Caco-2 (cell line): ENCODE data around the gene ATP6V1C2. TPM values are rescaled to one million over a fixed set of nuclear protein-coding genes. Genes with fewer than 3 reads are reported as not detected.

Experiments used
- BruUV-seq: library from RNA; stranded (reverse); fragments of 400-500 nt; replicated peaks from 2 replicates; lab custom pipeline; 2021; lab: Mats Ljungman, UMichigan
- CTCF ChIA-PET: fragments of 300-600 bp; sonication (Branson Sonifier 250); formaldehyde crosslinking; loops from one replicate; lab custom pipeline; 2022; ENCODE audit warnings: antibody characterized with exemption; lab: Charles Lee
- POLR2A ChIA-PET: fragments of 300-600 bp; sonication (Branson Sonifier 250); formaldehyde crosslinking; loops from one replicate; lab custom pipeline; 2022; ENCODE audit warnings: antibody characterized with exemption; lab: Charles Lee
- DNase-seq, 2 experiments: peaks; one replicate each; pipeline versions ENCODE4 v3.0.0 to v3.0.0-alpha.2; 2020 to 2022
- H3K27me3 ChIP-seq: replicated peaks from 2 replicates; pipeline ENCODE4 v1.6.0; 2011; ENCODE audit warnings: low read length; ENCODE audit not compliant: control insufficient read depth, insufficient read depth
- H3K36me3 ChIP-seq: 2 replicates; pipeline ENCODE4 v1.5.1; 2011; ENCODE audit warnings: low read length; ENCODE audit not compliant: control insufficient read depth, insufficient read depth
- H3K4me1 ChIP-seq: fragments of 250-450 bp; sonication (Bioruptor Pico); 2 replicates; pipeline ENCODE4 v1.5.1; 2020; ENCODE audit warnings: mild to moderate bottlenecking
- H3K4me3 ChIP-seq: 2 replicates; pipeline ENCODE4 v1.5.1; 2011; ENCODE audit warnings: low read depth, mild to moderate bottlenecking, control low read depth, low read length
- H3K9me3 ChIP-seq: fragments of 250-450 bp; sonication (Bioruptor Pico); 2 replicates; pipeline ENCODE4 v1.5.1; 2020; ENCODE audit warnings: mild to moderate bottlenecking, moderate library complexity
- H3K27ac Mint-ChIP-seq: one replicate; pipeline ENCODE4 v1.8.0; 2022; ENCODE audit warnings: mixed read lengths; ENCODE audit not compliant: unreplicated experiment
- H3K27me3 Mint-ChIP-seq: one replicate; pipeline ENCODE4 v1.8.0; 2022; ENCODE audit warnings: mixed read lengths; ENCODE audit not compliant: insufficient read depth, unreplicated experiment
- H3K36me3 Mint-ChIP-seq: one replicate; pipeline ENCODE4 v1.8.0; 2022; ENCODE audit warnings: mild to moderate bottlenecking, mixed read lengths; ENCODE audit not compliant: insufficient read depth, unreplicated experiment
- H3K4me1 Mint-ChIP-seq: one replicate; pipeline ENCODE4 v1.8.0; 2022; ENCODE audit warnings: low read depth, mixed read lengths; ENCODE audit not compliant: unreplicated experiment
- H3K4me3 Mint-ChIP-seq: one replicate; pipeline ENCODE4 v1.8.0; 2022; ENCODE audit warnings: mild to moderate bottlenecking, moderate library complexity, mixed read lengths; ENCODE audit not compliant: unreplicated experiment
- H3K9me3 Mint-ChIP-seq: one replicate; pipeline ENCODE4 v1.8.0; 2022; ENCODE audit warnings: mixed read lengths; ENCODE audit not compliant: unreplicated experiment
- CTCF ChIP-seq, 2 experiments: fragments of 200-600 bp in 1 of 2; IDR thresholded peaks; 1 replicate in 1 of 2; 2 replicates in 1 of 2; pipeline versions ENCODE4 v1.5.1 to v1.8.0; 2011 to 2022; ENCODE audit warnings: antibody characterized with exemption in 1 of 2, control low read depth in 1 of 2, inconsistent platforms in 1 of 2, low read depth in 1 of 2, low read length in 1 of 2, mild to moderate bottlenecking in 1 of 2, moderate library complexity in 1 of 2; ENCODE audit not compliant: insufficient read depth in 1 of 2, severe bottlenecking in 1 of 2, unreplicated experiment in 1 of 2
- intact Hi-C: fragments of 100-400 bp; cut with micrococcal nuclease; formaldehyde crosslinking; loops from one replicate; pipeline ENCODE4 v1.10.0; 2022; ENCODE audit not compliant: unreplicated experiment
- total RNA-seq: library from RNA; stranded (reverse); gene quantifications from 2 replicates; pipeline ENCODE4 v1.2.3, GENCODE V29; 2022

The ATP6V1C2 gene
- total RNA-seq, 1 experiment from 2014 or later, result 4.2 TPM

- CTCF ChIA-PET, result no interaction called here
These were observed 53.0 kb downstream of the ATP6V1C2 start for GRCh38 chr2:10774394-10774793.

GRCh38 chr2:10775021-10775780 lies 53.8 kb downstream of the ATP6V1C2 start:
- no TSS peak for BruUV-seq
- Mint-ChIP-seq H3K36me3 (peaks cover 31% of the 10 kb centered on the region), H3K27me3 (no peaks in the 10 kb centered on the region), H3K4me3 (no peak overlapping the region), H3K9me3 (no peaks in the 10 kb centered on the region), H3K4me1 (peaks cover 5% of the 10 kb centered on the region), H3K27ac (peak overlapping the region; percentile 16)
- Histone ChIP-seq H3K27me3 (no peaks in the 10 kb centered on the region), H3K4me1 (peaks cover 11% of the 10 kb centered on the region; the same call in 1 of the 2 replicates), H3K36me3 (peaks cover 1% of the 10 kb centered on the region; the same call in 1 of the 2 replicates), H3K9me3 (no peaks in the 10 kb centered on the region), H3K4me3 (no peak overlapping the region)
- TF ChIP-seq CTCF (IDR thresholded peaks at IDR 0.05; ENCODE audit: insufficient read depth in 1 of 2, low read depth in 1 of 2, low read length in 1 of 2, severe bottlenecking in 1 of 2, unreplicated experiment in 1 of 2), result no peak
- POLR2A ChIA-PET, result no interaction called here
- CTCF ChIA-PET, result interaction anchor here (0.9 kb wide), 1 partner anchor 10 kb away, joined by 3 read pairs; no protein-coding TSS in a partner anchor
- intact Hi-C loops, result no loop called here
- DNase-seq, result no peak

More at GRCh38 chr2:10774394-10774793, 53.0 kb downstream of the ATP6V1C2 start:
- peak in 1 of 2 experiments; percentile 57 for DNase-seq
- Mint-ChIP-seq H3K27me3 (no peaks in the 10 kb centered on the region), H3K27ac (peak overlapping the region; percentile 16), H3K4me1 (peaks cover 5% of the 10 kb centered on the region), H3K36me3 (peaks cover 24% of the 10 kb centered on the region), H3K4me3 (no peak overlapping the region), H3K9me3 (no peaks in the 10 kb centered on the region)
- BruUV-seq, result no TSS peak
- H3K36me3 ChIP-seq, result no peaks in the 10 kb centered on the region
- POLR2A ChIA-PET, result no interaction called here
- intact Hi-C loops, result no loop called here
- no peaks in the 10 kb centered on the region for H3K27me3 ChIP-seq
- no peaks in the 10 kb centered on the region for H3K9me3 ChIP-seq
- peaks cover 11% of the 10 kb centered on the region; the same call in 1 of the 2 replicates for H3K4me1 ChIP-seq
- H3K4me3 ChIP-seq, result no peak overlapping the region
- TF ChIP-seq CTCF (IDR thresholded peaks at IDR 0.05; ENCODE audit: insufficient read depth in 1 of 2, low read depth in 1 of 2, low read length in 1 of 2, severe bottlenecking in 1 of 2, unreplicated experiment in 1 of 2), result no peak

GRCh38 chr2:10775831-10776230 lies 54.4 kb downstream of the ATP6V1C2 start:
- Mint-ChIP-seq H3K27ac (no peak overlapping the region), H3K4me3 (no peak overlapping the region), H3K9me3 (no peaks in the 10 kb centered on the region), H3K36me3 (peaks cover 38% of the 10 kb centered on the region), H3K27me3 (no peaks in the 10 kb centered on the region), H3K4me1 (peaks cover 5% of the 10 kb centered on the region)
- no peak overlapping the region for H3K4me3 ChIP-seq
- peaks cover 4% of the 10 kb centered on the region; the same call in 1 of the 2 replicates for H3K36me3 ChIP-seq
- CTCF ChIA-PET, result interaction anchor here (0.9 kb wide), 1 partner anchor 11 kb away, joined by 3 read pairs; no protein-coding TSS in a partner anchor
- no peak for TF ChIP-seq CTCF (IDR thresholded peaks at IDR 0.05; ENCODE audit: insufficient read depth in 1 of 2, low read depth in 1 of 2, low read length in 1 of 2, severe bottlenecking in 1 of 2, unreplicated experiment in 1 of 2)
- DNase-seq, result peak in 1 of 2 experiments; percentile 19
- POLR2A ChIA-PET, result no interaction called here
- H3K9me3 ChIP-seq, result no peaks in the 10 kb centered on the region
- no peaks in the 10 kb centered on the region for H3K27me3 ChIP-seq
- peaks cover 11% of the 10 kb centered on the region; the same call in 1 of the 2 replicates for H3K4me1 ChIP-seq
- intact Hi-C loops, result no loop called here
- no TSS peak for BruUV-seq
